Rectal smooth muscle tissue (tissue), 1 donor: ENCODE measurements around the gene MPO.

Source experiments
- H3K27ac ChIP-seq: one replicate; pipeline ENCODE4 v1.7.0; 2013; ENCODE audit warnings: low read depth, low read length, inconsistent platforms
- H3K27me3 ChIP-seq: one replicate; pipeline ENCODE4 v1.7.0; 2013; ENCODE audit warnings: low read length; ENCODE audit not compliant: control insufficient read depth, insufficient read depth
- H3K36me3 ChIP-seq: one replicate; pipeline ENCODE4 v1.7.0; 2013; ENCODE audit warnings: low read length; ENCODE audit not compliant: control insufficient read depth, insufficient read depth
- H3K4me1 ChIP-seq: one replicate; pipeline ENCODE4 v1.7.0; 2013; ENCODE audit warnings: low read length; ENCODE audit not compliant: control insufficient read depth, insufficient read depth
- H3K4me3 ChIP-seq: one replicate; pipeline ENCODE4 v1.7.0; 2013; ENCODE audit warnings: low read length
- H3K9ac ChIP-seq: one replicate; pipeline ENCODE4 v1.7.0; 2013; ENCODE audit warnings: low read length

MPO gene

GRCh38 chr17:58265902-58266875, 14.5 kb downstream of the MPO start:
- H3K36me3 ChIP-seq = no peaks in the 10 kb centered on the region
- no peaks in the 10 kb centered on the region for H3K4me1 ChIP-seq
- no peaks in the 10 kb centered on the region for H3K27me3 ChIP-seq

GRCh38 chr17:58265271-58265670, 15.5 kb downstream of the MPO start:
- H3K36me3 ChIP-seq = no peaks in the 10 kb centered on the region
- no peak overlapping the region for H3K4me3 ChIP-seq
- H3K4me1 ChIP-seq = no peaks in the 10 kb centered on the region
- no peaks in the 10 kb centered on the region for H3K27me3 ChIP-seq
- no peak overlapping the region for H3K27ac ChIP-seq
- H3K9ac ChIP-seq = no peak overlapping the region

More at GRCh38 chr17:58265902-58266875, 14.5 kb downstream of the MPO start:
- H3K9ac ChIP-seq = no peak overlapping the region
- no peak overlapping the region for H3K27ac ChIP-seq
- H3K4me3 ChIP-seq = no peak overlapping the region

- no peak overlapping the region for H3K27ac ChIP-seq
- no peaks in the 10 kb centered on the region for H3K27me3 ChIP-seq
- no peaks in the 10 kb centered on the region for H3K4me1 ChIP-seq
- H3K9ac ChIP-seq = no peak overlapping the region
- H3K4me3 ChIP-seq = no peak overlapping the region
- no peaks in the 10 kb centered on the region for H3K36me3 ChIP-seq
Observed at GRCh38 chr17:58264407-58265103, 16.2 kb downstream of the MPO start.

- H3K27ac ChIP-seq = no peak overlapping the region
- no peaks in the 10 kb centered on the region for H3K36me3 ChIP-seq
- no peaks in the 10 kb centered on the region for H3K27me3 ChIP-seq
- H3K9ac ChIP-seq = no peak overlapping the region
- H3K4me1 ChIP-seq = no peaks in the 10 kb centered on the region
- H3K4me3 ChIP-seq = no peak overlapping the region
Observed at GRCh38 chr17:58263773-58264172, 17.0 kb downstream of the MPO start.

- no peak overlapping the region for H3K27ac ChIP-seq
- no peaks in the 10 kb centered on the region for H3K36me3 ChIP-seq
- H3K27me3 ChIP-seq = no peaks in the 10 kb centered on the region
- H3K4me3 ChIP-seq = no peak overlapping the region
- no peak overlapping the region for H3K9ac ChIP-seq
- no peaks in the 10 kb centered on the region for H3K4me1 ChIP-seq
Observed at GRCh38 chr17:58262149-58262548, 18.6 kb downstream of the MPO start.

GRCh38 chr17:58254803-58255202, 25.9 kb downstream of the MPO start:
- H3K9ac ChIP-seq = no peak overlapping the region
- H3K36me3 ChIP-seq = no peaks in the 10 kb centered on the region
- H3K4me3 ChIP-seq = no peak overlapping the region
- no peak overlapping the region for H3K27ac ChIP-seq
- H3K4me1 ChIP-seq = no peaks in the 10 kb centered on the region
- H3K27me3 ChIP-seq = no peaks in the 10 kb centered on the region

GRCh38 chr17:58253082-58253481, 27.7 kb downstream of the MPO start:
- Histone ChIP-seq H3K36me3 (no peaks in the 10 kb centered on the region), H3K27ac (no peak overlapping the region), H3K9ac (no peak overlapping the region), H3K4me1 (no peaks in the 10 kb centered on the region), H3K27me3 (no peaks in the 10 kb centered on the region), H3K4me3 (no peak overlapping the region)

GRCh38 chr17:58252141-58252540, 28.6 kb downstream of the MPO start:
- no peak overlapping the region for H3K27ac ChIP-seq
- H3K36me3 ChIP-seq = no peaks in the 10 kb centered on the region
- no peak overlapping the region for H3K4me3 ChIP-seq
- H3K9ac ChIP-seq = no peak overlapping the region
- H3K4me1 ChIP-seq = no peaks in the 10 kb centered on the region
- H3K27me3 ChIP-seq = no peaks in the 10 kb centered on the region

- H3K4me1 ChIP-seq = no peaks in the 10 kb centered on the region
- no peak overlapping the region for H3K9ac ChIP-seq
- H3K36me3 ChIP-seq = no peaks in the 10 kb centered on the region
- H3K27me3 ChIP-seq = no peaks in the 10 kb centered on the region
- H3K27ac ChIP-seq = no peak overlapping the region
- H3K4me3 ChIP-seq = no peak overlapping the region
Observed at GRCh38 chr17:58250344-58251011, 30.3 kb downstream of the MPO start.

GRCh38 chr17:58249270-58250133, 31.2 kb downstream of the MPO start:
- Histone ChIP-seq H3K27me3 (no peaks in the 10 kb centered on the region), H3K36me3 (no peaks in the 10 kb centered on the region), H3K4me3 (peak overlapping the region; percentile 68), H3K9ac (no peak overlapping the region), H3K27ac (no peak overlapping the region), H3K4me1 (no peaks in the 10 kb centered on the region)

- Histone ChIP-seq H3K27me3 (no peaks in the 10 kb centered on the region), H3K27ac (no peak overlapping the region), H3K4me1 (no peaks in the 10 kb centered on the region), H3K4me3 (peak overlapping the region; percentile 68), H3K9ac (no peak overlapping the region), H3K36me3 (no peaks in the 10 kb centered on the region)
Observed at GRCh38 chr17:58248955-58249269, 31.8 kb downstream of the MPO start.
